AG09309 (cell line): ENCODE results near the gene TP73.

Source experiments
- DNase-seq: peaks from one replicate; pipeline ENCODE4 v3.0.0-alpha.2; 2010; ENCODE audit warnings: low read depth
- H3K4me3 ChIP-seq: 2 replicates; pipeline ENCODE4 v1.5.1; 2011; ENCODE audit warnings: mild to moderate bottlenecking, low read depth, low read length, moderate library complexity; ENCODE audit not compliant: control insufficient read depth
- CTCF ChIP-seq: IDR thresholded peaks from 2 replicates; pipeline ENCODE4 v1.5.1; 2011; ENCODE audit warnings: mild to moderate bottlenecking, low read depth, low read length, inconsistent platforms; ENCODE audit not compliant: insufficient read depth, control insufficient read depth; ENCODE audit errors: missing control alignments

The TP73 gene

GRCh38 chr1:3735688-3736087 is 83.4 kb downstream of the TP73 start:
- H3K4me3 ChIP-seq = no peak overlapping the region
- TF ChIP-seq CTCF = no peak
- no peak for DNase-seq

- no peak for TF ChIP-seq CTCF
- DNase-seq = no peak
- H3K4me3 ChIP-seq = no peak overlapping the region
Measured at GRCh38 chr1:3736131-3736561, 83.8 kb downstream of the TP73 start.

GRCh38 chr1:3736708-3737107 is 84.4 kb downstream of the TP73 start:
- no peak for DNase-seq
- H3K4me3 ChIP-seq = no peak overlapping the region
- TF ChIP-seq CTCF = no peak

GRCh38 chr1:3738943-3739342 is 86.6 kb downstream of the TP73 start:
- H3K4me3 ChIP-seq = no peak overlapping the region
- TF ChIP-seq CTCF = no peak
- DNase-seq = no peak

- no peak for TF ChIP-seq CTCF
- no peak for DNase-seq
- no peak overlapping the region for H3K4me3 ChIP-seq
Measured at GRCh38 chr1:3740042-3740441, 87.7 kb downstream of the TP73 start.

- DNase-seq = no peak
- no peak overlapping the region for H3K4me3 ChIP-seq
- TF ChIP-seq CTCF = no peak
Measured at GRCh38 chr1:3740752-3741151, 88.4 kb downstream of the TP73 start.
